Neural progenitor cell (in vitro differentiated cells): ENCODE measurements around the gene ARHGAP15. TPM values are rescaled to one million over a fixed set of nuclear protein-coding genes. Genes with fewer than 3 reads are reported as not detected.

Experiments used
- DNase-seq: peaks from one replicate; pipeline ENCODE4 v3.0.0-alpha.2; 2016; ENCODE audit warnings: low spot score
- H2AFZ ChIP-seq: fragments of 200-600 bp; sonication (generic); replicated peaks from 2 replicates; pipeline ENCODE4 v1.6.1; 2016; ENCODE audit warnings: antibody characterized with exemption
- H3F3A ChIP-seq: fragments of 200-600 bp; sonication (generic); 2 replicates; pipeline ENCODE4 v1.6.1; 2016; ENCODE audit warnings: antibody characterized with exemption, low read depth
- H3K27ac ChIP-seq: fragments of 200-600 bp; sonication (generic); 2 replicates; pipeline ENCODE4 v1.5.1; 2016; ENCODE audit warnings: mild to moderate bottlenecking
- H3K27me3 ChIP-seq: fragments of 200-600 bp; sonication (generic); 2 replicates; pipeline ENCODE4 v1.6.1; 2016; ENCODE audit warnings: mild to moderate bottlenecking, moderate library complexity
- H3K36me3 ChIP-seq: fragments of 200-600 bp; sonication (generic); 2 replicates; pipeline ENCODE4 v1.5.1; 2016
- H3K4me1 ChIP-seq: fragments of 200-600 bp; sonication (generic); 2 replicates; pipeline ENCODE4 v1.6.1; 2016; ENCODE audit warnings: mixed run types
- H3K4me2 ChIP-seq: fragments of 200-600 bp; sonication (generic); 2 replicates; pipeline ENCODE4 v1.6.1; 2016
- H3K4me3 ChIP-seq: fragments of 200-600 bp; sonication (generic); 2 replicates; pipeline ENCODE4 v1.5.1; 2016
- H3K79me2 ChIP-seq: fragments of 200-600 bp; sonication (generic); 2 replicates; pipeline ENCODE4 v1.6.1; 2016; ENCODE audit warnings: low read depth
- H3K9ac ChIP-seq: fragments of 200-600 bp; sonication (generic); 2 replicates; pipeline ENCODE4 v1.6.1; 2016
- H3K9me3 ChIP-seq: fragments of 200-600 bp; sonication (generic); 2 replicates; pipeline ENCODE4 v1.5.1; 2016; ENCODE audit warnings: low read depth
- H4K20me1 ChIP-seq: fragments of 200-600 bp; sonication (generic); 2 replicates; pipeline ENCODE4 v1.6.1; 2016; ENCODE audit warnings: low read depth
- H3K27ac Mint-ChIP-seq: 3 replicates; pipeline ENCODE4 v1.8.0; 2021; ENCODE audit warnings: mixed read lengths
- H3K27me3 Mint-ChIP-seq: 2 replicates; pipeline ENCODE4 v1.8.0; 2022; ENCODE audit warnings: low read depth, mild to moderate bottlenecking, inconsistent platforms, moderate library complexity, mixed read lengths; ENCODE audit not compliant: insufficient read depth
- H3K36me3 Mint-ChIP-seq: 3 replicates; pipeline ENCODE4 v1.8.0; 2021; ENCODE audit warnings: mixed read lengths
- H3K4me1 Mint-ChIP-seq: 3 replicates; pipeline ENCODE4 v1.8.0; 2021; ENCODE audit warnings: mixed read lengths
- H3K4me3 Mint-ChIP-seq: 3 replicates; pipeline ENCODE4 v1.8.0; 2021; ENCODE audit warnings: mild to moderate bottlenecking, moderate library complexity, mixed read lengths
- H3K9me3 Mint-ChIP-seq: 3 replicates; pipeline ENCODE4 v1.8.0; 2020; ENCODE audit warnings: mixed read lengths
- EZH2 ChIP-seq: fragments of 200-600 bp; sonication (generic); IDR thresholded peaks from 2 replicates; pipeline ENCODE4 v1.6.1; 2017; ENCODE audit warnings: antibody characterized with exemption, mild to moderate bottlenecking, moderate library complexity
- EZH2phosphoT487 ChIP-seq: fragments of 200-600 bp; sonication (generic); IDR thresholded peaks from 2 replicates; pipeline ENCODE4 v1.6.1; 2017; ENCODE audit warnings: antibody characterized with exemption
- total RNA-seq: library from RNA; depleted of rRNA; stranded (reverse); fragments of >200 nt; gene quantifications from 2 replicates; pipeline ENCODE4 v1.2.3, GENCODE V29; 2015; ENCODE audit warnings: low replicate concordance
- TF ChIP-seq, protein P1 (sequence below): fragments of 200-600 bp; sonication (generic); IDR thresholded peaks from 2 replicates; pipeline ENCODE4 v1.5.1; 2017; ENCODE audit warnings: antibody characterized with exemption, mild to moderate bottlenecking

The ARHGAP15 gene
- total RNA-seq, 1 donor from 2014 or later = 5.9 TPM

DNA sequence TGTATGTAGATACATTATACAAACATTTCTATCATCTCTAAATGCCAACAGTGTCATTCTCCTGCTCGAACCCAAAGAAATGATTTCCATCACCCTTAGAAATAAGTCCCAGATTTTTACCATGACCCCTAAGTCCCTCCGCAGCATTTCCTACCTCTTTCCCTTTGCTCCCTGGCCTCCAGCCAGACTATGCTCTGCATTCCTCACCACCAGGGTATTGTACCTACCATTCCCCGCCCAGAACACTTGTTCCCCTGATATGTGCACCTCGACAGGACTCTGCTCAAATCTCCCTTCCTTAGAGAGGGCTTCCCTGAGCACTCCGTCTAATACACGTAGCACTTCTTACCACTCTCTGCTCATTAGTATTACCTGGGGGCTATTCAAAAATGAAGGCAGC, 630.2 kb downstream of the ARHGAP15 start:
- Histone ChIP-seq H3F3A (peaks cover 36% of the 10 kb centered on the region), H3K9ac (no peak overlapping the region), H3K4me2 (peak overlapping the region; percentile 65), H3K9me3 (no peaks in the 10 kb centered on the region), H3K4me1 (peaks cover 30% of the 10 kb centered on the region), H4K20me1 (no peaks in the 10 kb centered on the region), H3K27me3 (no peaks in the 10 kb centered on the region), H3K4me3 (no peak overlapping the region), H3K27ac (no peak overlapping the region), H3K36me3 (no peaks in the 10 kb centered on the region), H2AFZ (peak overlapping the region; percentile 96), H3K79me2 (no peaks in the 10 kb centered on the region)
- Mint-ChIP-seq H3K9me3 (no peaks in the 10 kb centered on the region), H3K4me1 (no peaks in the 10 kb centered on the region), H3K36me3 (no peaks in the 10 kb centered on the region), H3K27ac (no peak overlapping the region), H3K27me3 (no peaks in the 10 kb centered on the region), H3K4me3 (no peak overlapping the region)
- TF ChIP-seq EZH2 = no peak
- TF ChIP-seq EZH2phosphoT487 = no peak
- TF ChIP-seq, protein P1, sequence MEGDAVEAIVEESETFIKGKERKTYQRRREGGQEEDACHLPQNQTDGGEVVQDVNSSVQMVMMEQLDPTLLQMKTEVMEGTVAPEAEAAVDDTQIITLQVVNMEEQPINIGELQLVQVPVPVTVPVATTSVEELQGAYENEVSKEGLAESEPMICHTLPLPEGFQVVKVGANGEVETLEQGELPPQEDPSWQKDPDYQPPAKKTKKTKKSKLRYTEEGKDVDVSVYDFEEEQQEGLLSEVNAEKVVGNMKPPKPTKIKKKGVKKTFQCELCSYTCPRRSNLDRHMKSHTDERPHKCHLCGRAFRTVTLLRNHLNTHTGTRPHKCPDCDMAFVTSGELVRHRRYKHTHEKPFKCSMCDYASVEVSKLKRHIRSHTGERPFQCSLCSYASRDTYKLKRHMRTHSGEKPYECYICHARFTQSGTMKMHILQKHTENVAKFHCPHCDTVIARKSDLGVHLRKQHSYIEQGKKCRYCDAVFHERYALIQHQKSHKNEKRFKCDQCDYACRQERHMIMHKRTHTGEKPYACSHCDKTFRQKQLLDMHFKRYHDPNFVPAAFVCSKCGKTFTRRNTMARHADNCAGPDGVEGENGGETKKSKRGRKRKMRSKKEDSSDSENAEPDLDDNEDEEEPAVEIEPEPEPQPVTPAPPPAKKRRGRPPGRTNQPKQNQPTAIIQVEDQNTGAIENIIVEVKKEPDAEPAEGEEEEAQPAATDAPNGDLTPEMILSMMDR = no peak
- peak; percentile 61 for DNase-seq

DNA sequence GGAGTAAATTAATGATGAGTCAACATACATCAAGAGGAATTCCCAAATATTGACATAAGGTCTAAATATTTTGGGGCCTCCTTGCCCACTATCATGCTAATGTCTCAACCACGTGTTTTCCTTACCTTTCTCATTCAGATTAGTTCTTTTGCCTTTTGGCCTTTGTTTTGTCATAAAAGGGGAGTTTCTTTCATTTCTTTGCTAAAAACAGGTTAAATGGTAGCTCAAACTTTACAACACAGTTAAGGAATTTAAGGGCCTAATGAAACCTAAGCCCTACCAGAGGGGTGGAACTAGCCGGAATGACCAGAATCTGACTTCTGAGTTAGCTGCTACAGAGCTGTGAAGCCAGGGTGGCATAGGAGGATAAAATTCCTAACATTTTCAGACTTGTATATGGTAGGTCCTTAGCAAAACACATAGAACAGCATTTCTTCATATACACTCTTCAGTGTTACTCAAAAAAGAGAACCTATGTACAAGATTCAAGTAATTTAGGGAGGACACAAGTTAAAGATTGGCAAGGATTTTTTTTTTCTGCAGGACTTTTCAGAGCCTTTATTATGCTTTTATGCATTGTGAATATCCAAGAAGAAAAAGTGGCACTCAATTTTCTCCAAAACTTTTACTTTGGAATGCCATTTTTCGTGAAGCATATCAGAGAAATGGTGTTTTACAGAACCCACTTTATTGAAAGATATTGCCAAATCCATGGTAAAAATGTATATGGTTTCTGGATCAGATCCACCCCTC, 633.1 kb downstream of the ARHGAP15 start:
- H3K79me2 ChIP-seq = no peaks in the 10 kb centered on the region
- no peaks in the 10 kb centered on the region for H3K9me3 ChIP-seq
- peaks cover 25% of the 10 kb centered on the region for H3K4me1 ChIP-seq
- Mint-ChIP-seq H3K9me3 (no peaks in the 10 kb centered on the region), H3K27me3 (no peaks in the 10 kb centered on the region), H3K4me3 (no peak overlapping the region), H3K4me1 (no peaks in the 10 kb centered on the region), H3K36me3 (no peaks in the 10 kb centered on the region), H3K27ac (no peak overlapping the region)
- H2AFZ ChIP-seq = no peak overlapping the region
- H4K20me1 ChIP-seq = no peaks in the 10 kb centered on the region
- TF ChIP-seq EZH2 (no peak), EZH2phosphoT487 (no peak)
- TF ChIP-seq, protein P1 = no peak
- H3K9ac ChIP-seq = no peak overlapping the region
- no peak overlapping the region for H3K4me2 ChIP-seq
- no peak for DNase-seq
- H3K36me3 ChIP-seq = no peaks in the 10 kb centered on the region
- H3K27ac ChIP-seq = peak overlapping the region; percentile 35
- no peak overlapping the region for H3K4me3 ChIP-seq
- peaks cover 36% of the 10 kb centered on the region for H3F3A ChIP-seq
- H3K27me3 ChIP-seq = no peaks in the 10 kb centered on the region

DNA sequence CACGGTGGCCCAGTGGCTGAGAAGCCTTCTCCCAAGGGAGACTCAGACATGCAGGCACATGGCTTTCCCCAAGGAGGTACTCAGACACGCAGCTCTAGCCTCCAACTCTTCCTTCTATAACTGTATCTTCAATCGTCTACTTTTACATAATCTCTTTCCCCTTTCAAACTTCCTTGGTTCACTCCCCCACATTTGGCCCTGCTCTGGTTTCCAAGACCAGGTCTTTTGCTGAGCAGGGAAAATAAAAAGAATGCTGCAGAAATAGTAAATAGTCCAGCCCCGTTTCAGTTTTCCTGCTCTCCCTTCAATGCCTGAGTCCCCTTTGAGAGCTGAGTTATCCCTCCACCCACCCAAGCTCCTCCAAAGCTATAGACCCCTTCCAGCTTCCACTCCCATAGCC, 635.0 kb downstream of the ARHGAP15 start:
- Mint-ChIP-seq H3K27me3 (no peaks in the 10 kb centered on the region), H3K36me3 (no peaks in the 10 kb centered on the region), H3K9me3 (no peaks in the 10 kb centered on the region), H3K4me3 (no peak overlapping the region), H3K27ac (no peak overlapping the region), H3K4me1 (no peaks in the 10 kb centered on the region)
- H3K27ac ChIP-seq = no peak overlapping the region
- H3K4me1 ChIP-seq = peaks cover 8% of the 10 kb centered on the region
- H3K4me3 ChIP-seq = no peak overlapping the region
- no peaks in the 10 kb centered on the region for H4K20me1 ChIP-seq
- H3K36me3 ChIP-seq = no peaks in the 10 kb centered on the region
- H3K79me2 ChIP-seq = no peaks in the 10 kb centered on the region
- peaks cover 22% of the 10 kb centered on the region for H3F3A ChIP-seq
- H3K4me2 ChIP-seq = no peak overlapping the region
- no peak overlapping the region for H3K9ac ChIP-seq
- no peaks in the 10 kb centered on the region for H3K9me3 ChIP-seq
- no peak for DNase-seq
- TF ChIP-seq, protein P1 = no peak
- no peak for TF ChIP-seq EZH2phosphoT487
- TF ChIP-seq EZH2 = no peak
- H3K27me3 ChIP-seq = no peaks in the 10 kb centered on the region
- peak overlapping the region; percentile 90 for H2AFZ ChIP-seq
